Lower lobe of right lung (tissue), 2 donors: Measurements from ENCODE around the gene CFAP91. TPM values are rescaled to one million over a fixed set of nuclear protein-coding genes. Genes with fewer than 3 reads are reported as not detected.
A peak's percentile ranks its signal among the peaks of the same experiment; 100 is the strongest.

Experiments
- ATAC-seq, 2 donors: fragments of 200-7000 bp; cut with Tn5 transposase; one replicate each; pipeline ENCODE4 v1.9.1; 2020 to 2022; ENCODE audit warnings: mild to moderate bottlenecking in 2 of 2, moderate library complexity in 2 of 2
- DNase-seq: peaks from one replicate; pipeline ENCODE4 v3.0.0-alpha.2; 2020
- H3K27ac ChIP-seq: fragments of 200-600 bp; one replicate; pipeline ENCODE4 v1.8.0; 2022
- H3K27me3 ChIP-seq: fragments of 200-600 bp; one replicate; pipeline ENCODE4 v1.8.0; 2022; ENCODE audit warnings: low read depth
- H3K36me3 ChIP-seq: fragments of 200-600 bp; one replicate; pipeline ENCODE4 v1.8.0; 2022; ENCODE audit warnings: mild to moderate bottlenecking
- H3K4me1 ChIP-seq: fragments of 200-600 bp; one replicate; pipeline ENCODE4 v1.8.0; 2022
- H3K4me3 ChIP-seq: fragments of 200-600 bp; one replicate; pipeline ENCODE4 v1.8.0; 2022; ENCODE audit warnings: mild to moderate bottlenecking
- H3K9me3 ChIP-seq: fragments of 200-600 bp; one replicate; pipeline ENCODE4 v1.8.0; 2022
- intact Hi-C: fragments of 100-400 bp; cut with DNase I; formaldehyde crosslinking; loops from one replicate; pipeline ENCODE4 v1.11.0; 2022
- total RNA-seq: library from RNA; stranded (reverse); fragmentation: NEBNext Ultra II Directional; extraction: Animal tissue kit (Norgen Biotek cat#: 25700); gene quantifications from one replicate; pipeline ENCODE4 v1.2.1, GENCODE V29; 2021
- TF ChIP-seq, protein P1 (sequence below): fragments of 200-600 bp; IDR thresholded peaks from one replicate; pipeline ENCODE4 v1.8.0; 2022; ENCODE audit warnings: antibody characterized with exemption, mild to moderate bottlenecking
- donor health status: DM: no; HTN: yes; CAD: no; lungs with severe emphysema.

CFAP91 gene
- total RNA-seq, 1 donor from 2014 or later = 9.0 TPM

DNA sequence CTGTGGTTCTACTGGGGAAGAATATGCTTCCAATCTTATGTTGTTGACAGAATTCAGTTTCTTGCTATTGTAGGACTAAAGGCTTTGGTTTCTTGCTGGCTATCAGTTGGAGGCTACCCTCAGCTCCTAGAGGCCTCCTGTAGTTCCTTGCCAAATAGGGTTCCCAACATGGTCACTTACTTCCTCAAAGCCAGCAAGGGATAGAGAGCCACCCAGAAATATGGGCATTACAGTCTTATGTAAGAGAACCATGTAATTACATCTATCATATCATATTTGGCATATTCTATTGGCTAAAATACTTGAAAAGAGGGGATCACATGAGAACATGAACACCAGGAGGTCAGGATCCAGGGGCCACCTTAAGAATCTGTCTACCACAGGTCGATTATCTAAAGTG is 19.4 kb upstream of the CFAP91 start:
- DNase-seq (no peak), ATAC-seq (no peak)
- no peaks in the 10 kb centered on the region for H3K36me3 ChIP-seq
- H3K27ac ChIP-seq = no peak overlapping the region
- intact Hi-C loops = no loop called here
- H3K4me1 ChIP-seq = no peaks in the 10 kb centered on the region
- TF ChIP-seq, protein P1, sequence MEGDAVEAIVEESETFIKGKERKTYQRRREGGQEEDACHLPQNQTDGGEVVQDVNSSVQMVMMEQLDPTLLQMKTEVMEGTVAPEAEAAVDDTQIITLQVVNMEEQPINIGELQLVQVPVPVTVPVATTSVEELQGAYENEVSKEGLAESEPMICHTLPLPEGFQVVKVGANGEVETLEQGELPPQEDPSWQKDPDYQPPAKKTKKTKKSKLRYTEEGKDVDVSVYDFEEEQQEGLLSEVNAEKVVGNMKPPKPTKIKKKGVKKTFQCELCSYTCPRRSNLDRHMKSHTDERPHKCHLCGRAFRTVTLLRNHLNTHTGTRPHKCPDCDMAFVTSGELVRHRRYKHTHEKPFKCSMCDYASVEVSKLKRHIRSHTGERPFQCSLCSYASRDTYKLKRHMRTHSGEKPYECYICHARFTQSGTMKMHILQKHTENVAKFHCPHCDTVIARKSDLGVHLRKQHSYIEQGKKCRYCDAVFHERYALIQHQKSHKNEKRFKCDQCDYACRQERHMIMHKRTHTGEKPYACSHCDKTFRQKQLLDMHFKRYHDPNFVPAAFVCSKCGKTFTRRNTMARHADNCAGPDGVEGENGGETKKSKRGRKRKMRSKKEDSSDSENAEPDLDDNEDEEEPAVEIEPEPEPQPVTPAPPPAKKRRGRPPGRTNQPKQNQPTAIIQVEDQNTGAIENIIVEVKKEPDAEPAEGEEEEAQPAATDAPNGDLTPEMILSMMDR = no peak
- H3K4me3 ChIP-seq = no peak overlapping the region
- H3K27me3 ChIP-seq = no peaks in the 10 kb centered on the region
- no peaks in the 10 kb centered on the region for H3K9me3 ChIP-seq

GRCh38 chr3:119690043-119690656 is 12.7 kb upstream of the CFAP91 start:
- TF ChIP-seq, protein P1 = peak; percentile 50
- H3K27ac ChIP-seq = no peak overlapping the region
- H3K9me3 ChIP-seq = no peaks in the 10 kb centered on the region
- no peaks in the 10 kb centered on the region for H3K27me3 ChIP-seq
- peak in 1 of 2 donors; percentile 45 for ATAC-seq
- no peaks in the 10 kb centered on the region for H3K4me1 ChIP-seq
- H3K4me3 ChIP-seq = no peak overlapping the region
- no peak for DNase-seq
- no peaks in the 10 kb centered on the region for H3K36me3 ChIP-seq
- intact Hi-C loops = no loop called here

- intact Hi-C loops = no loop called here
- no peak overlapping the region for H3K4me3 ChIP-seq
Measured at GRCh38 chr3:119695480-119695879, 7.3 kb upstream of the CFAP91 start.

GRCh38 chr3:119697394-119697793 is 5.4 kb upstream of the CFAP91 start:
- no peak overlapping the region for H3K27ac ChIP-seq
- H3K36me3 ChIP-seq = no peaks in the 10 kb centered on the region
- H3K9me3 ChIP-seq = no peaks in the 10 kb centered on the region
- DNase-seq (no peak), ATAC-seq (no peak)
- TF ChIP-seq, protein P1 = no peak
- no peak overlapping the region for H3K4me3 ChIP-seq
- peaks cover 18% of the 10 kb centered on the region for H3K4me1 ChIP-seq
- intact Hi-C loops = no loop called here
- no peaks in the 10 kb centered on the region for H3K27me3 ChIP-seq

More at GRCh38 chr3:119695480-119695879, 7.3 kb upstream of the CFAP91 start:
- TF ChIP-seq, protein P1 = no peak
- H3K27me3 ChIP-seq = no peaks in the 10 kb centered on the region
- ATAC-seq (no peak), DNase-seq (no peak)
- no peaks in the 10 kb centered on the region for H3K36me3 ChIP-seq
- no peaks in the 10 kb centered on the region for H3K9me3 ChIP-seq
- peaks cover 4% of the 10 kb centered on the region for H3K4me1 ChIP-seq
- H3K27ac ChIP-seq = no peak overlapping the region

DNA sequence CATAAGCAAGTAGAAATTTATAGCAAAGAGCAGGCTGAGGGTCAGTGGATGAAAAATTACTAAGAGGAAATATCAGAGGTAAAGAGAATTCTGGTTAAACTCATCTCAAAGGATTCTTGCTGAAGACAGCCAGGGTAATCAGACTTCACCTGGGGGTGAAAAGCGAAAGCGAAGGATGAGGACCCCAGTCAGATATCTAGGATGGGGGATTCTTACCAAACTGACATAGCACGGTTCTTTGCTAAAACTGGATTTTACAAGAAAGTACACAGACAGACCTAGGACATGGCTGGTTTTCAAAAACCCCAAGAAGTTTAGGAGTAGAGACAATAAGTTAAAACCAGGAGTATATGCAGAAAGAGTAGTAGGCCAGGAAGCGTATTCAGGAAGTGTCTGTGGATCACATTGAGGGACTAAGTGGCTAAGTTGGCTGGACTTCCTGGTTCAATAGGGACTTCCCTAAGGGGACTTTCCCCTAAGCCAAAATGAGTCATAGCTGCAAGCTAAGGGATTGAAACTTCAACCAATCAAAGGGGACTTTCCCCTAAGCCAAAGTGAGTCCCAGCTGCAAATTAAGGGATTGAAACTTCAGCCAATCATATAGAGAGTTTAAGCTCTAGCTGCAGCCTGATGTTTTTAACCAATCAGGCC is 2.4 kb upstream of the CFAP91 start:
- H3K27ac ChIP-seq = peak overlapping the region; percentile 33
- intact Hi-C loops = no loop called here
- ATAC-seq (peak in 1 of 2 donors; percentile 34), DNase-seq (no peak)
- peaks cover 31% of the 10 kb centered on the region for H3K4me1 ChIP-seq
- H3K27me3 ChIP-seq = no peaks in the 10 kb centered on the region
- H3K9me3 ChIP-seq = no peaks in the 10 kb centered on the region
- TF ChIP-seq, protein P1 = no peak
- no peaks in the 10 kb centered on the region for H3K36me3 ChIP-seq
- H3K4me3 ChIP-seq = no peak overlapping the region
